ENCODE results near the gene MCCC2. TPM values are rescaled to one million over a fixed set of nuclear protein-coding genes. Genes with fewer than 3 reads are reported as not detected.
"Not testable (repeated sequence)": the region's sequence is repeated elsewhere in the genome, so short reads cannot be mapped to it uniquely, and the experiment has no call there.

Gene MCCC2
- total RNA-seq, 2 experiments from 2014 or later, result 52.8 to 54.4 TPM

GRCh38 chr5:71577839-71578238 lies 9.3 kb upstream of the MCCC2 start:
- H3K27ac Mint-ChIP-seq; H3K4me3 Mint-ChIP-seq; CTCF ChIA-PET; H3K27me3 Mint-ChIP-seq; DNase-seq; H3K36me3 Mint-ChIP-seq; POLR2A ChIA-PET; H3K4me1 Mint-ChIP-seq (ENCODE audit: low read depth); H3K9me3 Mint-ChIP-seq; intact Hi-C loops (cut with micrococcal nuclease): not testable (repeated sequence)

GRCh38 chr5:71582945-71583584 lies 4.1 kb upstream of the MCCC2 start:
- Mint-ChIP-seq H3K36me3 (peaks cover 3% of the 10 kb centered on the region), H3K9me3 (no peaks in the 10 kb centered on the region), H3K27ac (no peak overlapping the region), H3K27me3 (no peaks in the 10 kb centered on the region), H3K4me1 (ENCODE audit: low read depth) (peaks cover 6% of the 10 kb centered on the region), H3K4me3 (no peak overlapping the region)
- DNase-seq, result no peak
- CTCF ChIA-PET, result interaction anchor here (1.0 to 2.9 kb wide), 2 partner anchors 18 to 107 kb away, joined by 3 to 10 read pairs; no protein-coding TSS in a partner anchor
- intact Hi-C loops (cut with micrococcal nuclease), result no loop called here
- POLR2A ChIA-PET, result no interaction called here

- CTCF ChIA-PET, result interaction anchor here (0.7 to 6.8 kb wide), 4 partner anchors 15 to 690 kb away, joined by 3 to 70 read pairs (median 4); no protein-coding TSS in a partner anchor
- Mint-ChIP-seq H3K9me3 (no peaks in the 10 kb centered on the region), H3K4me1 (ENCODE audit: low read depth) (peaks cover 34% of the 10 kb centered on the region), H3K27ac (peak overlapping the region; percentile 90), H3K4me3 (peak overlapping the region; percentile 84), H3K27me3 (no peaks in the 10 kb centered on the region), H3K36me3 (peaks cover 2% of the 10 kb centered on the region)
- POLR2A ChIA-PET, result interaction anchor here (2.4 kb wide), 1 partner anchor 15 kb away, joined by 16 read pairs; no protein-coding TSS in a partner anchor
- intact Hi-C loops (cut with micrococcal nuclease), result loop anchor here (5.0 kb wide), 2 partner anchors 129 to 1911 kb away; partner anchors contain the start of genes BDP1 and BTF3
- no peak for DNase-seq
Measured at GRCh38 chr5:71586052-71586940, 844 bp upstream of the MCCC2 start.

GRCh38 chr5:71587766-71588532 lies 809 bp downstream of the MCCC2 start:
- H3K9me3 Mint-ChIP-seq, result no peaks in the 10 kb centered on the region
- peak; percentile 32 for DNase-seq
- peaks cover 5% of the 10 kb centered on the region for H3K36me3 Mint-ChIP-seq
- ChIA-PET CTCF (interaction anchor here (0.9 to 6.8 kb wide), 3 partner anchors 10 to 61 kb away, joined by 3 to 70 read pairs (median 3); no protein-coding TSS in a partner anchor), POLR2A (interaction anchor here (0.7 to 2.4 kb wide), 3 partner anchors 13 to 575 kb away, joined by 3 to 16 read pairs (median 4); no protein-coding TSS in a partner anchor)
- H3K4me1 Mint-ChIP-seq (ENCODE audit: low read depth), result peaks cover 37% of the 10 kb centered on the region
- peak overlapping the region; percentile 84 for H3K4me3 Mint-ChIP-seq
- H3K27me3 Mint-ChIP-seq, result no peaks in the 10 kb centered on the region
- peak overlapping the region; percentile 90 for H3K27ac Mint-ChIP-seq
- intact Hi-C loops (cut with micrococcal nuclease), result loop anchor here (1.0 to 5.0 kb wide), 4 partner anchors 13 to 1909 kb away; partner anchors contain the start of genes BDP1 and BTF3

- Mint-ChIP-seq H3K4me3 (peak overlapping the region; percentile 84), H3K9me3 (no peaks in the 10 kb centered on the region), H3K27ac (no peak overlapping the region), H3K36me3 (peaks cover 5% of the 10 kb centered on the region), H3K4me1 (ENCODE audit: low read depth) (peaks cover 37% of the 10 kb centered on the region), H3K27me3 (no peaks in the 10 kb centered on the region)
- intact Hi-C loops (cut with micrococcal nuclease), result loop anchor here (5.0 kb wide), 2 partner anchors 131 to 1909 kb away; partner anchors contain the start of genes BDP1 and BTF3
- no peak for DNase-seq
- ChIA-PET CTCF (interaction anchor here (6.8 kb wide), 1 partner anchor 12 kb away, joined by 70 read pairs; no protein-coding TSS in a partner anchor), POLR2A (interaction anchor here (2.4 kb wide), 1 partner anchor 12 kb away, joined by 16 read pairs; no protein-coding TSS in a partner anchor)
Measured at GRCh38 chr5:71588533-71588885, 1.4 kb downstream of the MCCC2 start.

- H3K36me3 Mint-ChIP-seq, result peaks cover 8% of the 10 kb centered on the region
- peak; percentile 45 for DNase-seq
- CTCF ChIA-PET, result interaction anchor here (6.8 kb wide), 1 partner anchor 11 kb away, joined by 70 read pairs; no protein-coding TSS in a partner anchor
- H3K27ac Mint-ChIP-seq, result peak overlapping the region; percentile 36
- H3K4me1 Mint-ChIP-seq (ENCODE audit: low read depth), result peaks cover 37% of the 10 kb centered on the region
- POLR2A ChIA-PET, result interaction anchor here (1.0 kb wide), 1 partner anchor 11 kb away, joined by 7 read pairs; no protein-coding TSS in a partner anchor
- no peaks in the 10 kb centered on the region for H3K27me3 Mint-ChIP-seq
- intact Hi-C loops (cut with micrococcal nuclease), result loop anchor here (5.0 kb wide), 2 partner anchors 133 to 1907 kb away; partner anchors contain the start of genes BDP1 and BTF3
- H3K9me3 Mint-ChIP-seq, result no peaks in the 10 kb centered on the region
- no peak overlapping the region for H3K4me3 Mint-ChIP-seq
Measured at GRCh38 chr5:71589903-71590302, 2.8 kb downstream of the MCCC2 start.

- Mint-ChIP-seq H3K4me3 (no peak overlapping the region), H3K4me1 (ENCODE audit: low read depth) (peaks cover 37% of the 10 kb centered on the region), H3K27ac (no peak overlapping the region), H3K9me3 (no peaks in the 10 kb centered on the region), H3K36me3 (peaks cover 11% of the 10 kb centered on the region), H3K27me3 (no peaks in the 10 kb centered on the region)
- ChIA-PET POLR2A (no interaction called here), CTCF (interaction anchor here (0.6 to 6.8 kb wide), 2 partner anchors 10 to 12 kb away, joined by 3 to 70 read pairs; no protein-coding TSS in a partner anchor)
- intact Hi-C loops (cut with micrococcal nuclease), result no loop called here
- no peak for DNase-seq
Measured at GRCh38 chr5:71591100-71591499, 4.0 kb downstream of the MCCC2 start.

- H3K27ac Mint-ChIP-seq, result no peak overlapping the region
- no peaks in the 10 kb centered on the region for H3K27me3 Mint-ChIP-seq
- no peak overlapping the region for H3K4me3 Mint-ChIP-seq
- POLR2A ChIA-PET, result no interaction called here
- intact Hi-C loops (cut with micrococcal nuclease), result no loop called here
- no peaks in the 10 kb centered on the region for H3K9me3 Mint-ChIP-seq
- peaks cover 32% of the 10 kb centered on the region for H3K36me3 Mint-ChIP-seq
- peaks cover 20% of the 10 kb centered on the region for H3K4me1 Mint-ChIP-seq (ENCODE audit: low read depth)
- CTCF ChIA-PET, result no interaction called here
- no peak for DNase-seq
Measured at GRCh38 chr5:71596169-71596568, 9.0 kb downstream of the MCCC2 start.

GRCh38 chr5:71597001-71597400 lies 9.9 kb downstream of the MCCC2 start:
- no peaks in the 10 kb centered on the region for H3K27me3 Mint-ChIP-seq

GRCh38 chr5:71600783-71601182 lies 13.6 kb downstream of the MCCC2 start:
- H3K4me3 Mint-ChIP-seq, result no peak overlapping the region
- H3K27me3 Mint-ChIP-seq, result no peaks in the 10 kb centered on the region
- peaks cover 46% of the 10 kb centered on the region for H3K36me3 Mint-ChIP-seq
- peak overlapping the region; percentile 96 for H3K27ac Mint-ChIP-seq
- ChIA-PET CTCF (interaction anchor here (0.6 to 2.4 kb wide), 13 partner anchors 12 to 1616 kb away, joined by 3 to 70 read pairs (median 4); partner anchors contain the start of gene MCCC2), POLR2A (interaction anchor here (1.2 to 2.3 kb wide), 4 partner anchors 8 to 33 kb away, joined by 4 to 16 read pairs (median 7); partner anchors contain the start of gene MCCC2)
- DNase-seq, result no peak
- no peaks in the 10 kb centered on the region for H3K9me3 Mint-ChIP-seq
- intact Hi-C loops (cut with micrococcal nuclease), result loop anchor here (1.0 to 10.0 kb wide), 8 partner anchors 13 to 704 kb away; partner anchors contain the start of genes BDP1 and MCCC2
- peaks cover 33% of the 10 kb centered on the region for H3K4me1 Mint-ChIP-seq (ENCODE audit: low read depth)

More at GRCh38 chr5:71597001-71597400, 9.9 kb downstream of the MCCC2 start:
- Mint-ChIP-seq H3K4me1 (ENCODE audit: low read depth) (peaks cover 26% of the 10 kb centered on the region), H3K36me3 (peaks cover 33% of the 10 kb centered on the region), H3K27ac (no peak overlapping the region), H3K9me3 (no peaks in the 10 kb centered on the region), H3K4me3 (no peak overlapping the region)
- intact Hi-C loops (cut with micrococcal nuclease), result no loop called here
- DNase-seq, result no peak
- POLR2A ChIA-PET, result no interaction called here
- CTCF ChIA-PET, result interaction anchor here (1.1 kb wide), 1 partner anchor 9 kb away, joined by 3 read pairs; no protein-coding TSS in a partner anchor

Data from activated CD4-positive, alpha-beta memory T cell treated with anti-CD3 and anti-CD28 coated beads for 36 hours (primary cell).